HG02885 (cell line): ENCODE measurements around the gene RXRG.

Source experiments
- ATAC-seq: cut with Tn5 transposase; IDR thresholded peaks from one replicate; pipeline ENCODE4 v1.9.1; 2021; ENCODE audit warnings: mild to moderate bottlenecking; ENCODE audit not compliant: unreplicated experiment, poor library complexity

RXRG gene

DNA sequence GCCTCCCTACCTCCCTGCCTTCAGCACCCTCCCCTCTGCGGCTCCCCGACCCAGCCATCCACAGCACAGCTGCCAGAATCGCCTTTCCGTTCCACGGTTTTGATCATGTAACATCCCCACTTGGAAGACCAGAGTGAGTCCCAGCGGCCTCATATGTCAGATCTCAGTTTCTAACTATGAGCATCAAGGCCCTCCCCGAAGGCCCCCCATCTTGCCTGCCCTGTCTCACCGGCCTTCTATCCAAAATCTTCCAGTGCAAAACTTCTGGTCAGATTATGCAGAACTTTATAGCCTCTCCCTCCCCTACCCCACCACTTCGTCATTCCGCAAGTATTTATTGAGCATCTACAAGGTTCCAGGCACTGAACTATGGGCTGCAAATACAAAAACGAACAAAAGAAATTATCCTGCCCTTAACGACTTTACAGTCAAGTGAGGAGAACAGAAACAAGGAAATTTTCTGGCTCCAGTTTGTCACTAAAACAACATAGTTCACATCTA is 68.1 kb downstream of the RXRG start:
- ATAC-seq: no peak

- ATAC-seq: no peak
Observed at GRCh38 chr1:165376041-165376810, 68.7 kb downstream of the RXRG start.

DNA sequence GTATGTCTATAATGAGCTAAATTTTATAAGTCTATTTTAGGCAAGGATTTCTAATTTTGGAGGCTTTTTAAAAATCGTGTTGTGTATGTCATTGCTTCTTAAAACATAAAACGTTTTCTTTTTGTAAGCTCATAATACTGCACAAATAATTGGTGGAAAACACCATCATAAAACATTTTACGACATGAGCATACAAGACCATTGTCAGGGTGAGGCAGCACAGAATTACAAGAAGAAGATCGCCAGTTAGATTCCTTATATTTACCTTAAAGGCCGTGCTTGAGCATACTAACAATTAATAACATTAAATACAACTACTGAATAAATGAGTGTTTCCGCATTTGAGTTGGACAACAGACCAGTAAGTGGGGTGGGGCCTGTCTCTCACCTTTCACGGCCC is 69.3 kb downstream of the RXRG start:
- ATAC-seq: no peak

DNA sequence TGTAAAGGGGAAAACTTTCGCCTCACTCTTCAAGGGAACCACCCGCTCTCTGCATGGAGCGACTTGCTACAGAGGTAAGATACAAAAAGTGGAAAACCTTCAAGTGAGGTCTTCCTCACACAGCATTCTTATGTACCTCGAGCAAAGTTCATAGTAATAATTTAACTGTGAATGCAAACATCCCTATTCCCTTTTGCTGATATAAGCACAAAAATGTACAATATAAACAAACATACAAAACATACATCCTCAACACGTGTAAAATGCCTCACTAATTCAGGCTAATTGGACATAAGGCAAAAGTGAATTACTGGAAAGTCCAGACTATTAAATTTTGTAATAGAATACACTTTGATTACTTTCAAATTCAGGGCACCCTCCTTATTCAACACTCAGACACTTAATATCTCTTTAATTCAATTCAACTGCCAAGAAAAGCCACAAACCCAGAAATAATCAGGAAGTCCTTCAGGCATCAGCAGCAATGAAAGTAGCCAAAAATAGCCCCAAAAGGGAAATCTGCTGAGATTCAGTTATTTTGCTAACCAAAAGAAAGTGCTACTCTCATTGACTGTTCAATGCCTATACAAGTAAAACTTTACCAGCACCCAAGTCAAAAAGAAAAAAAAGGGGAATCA is 73.2 kb downstream of the RXRG start:
- ATAC-seq: no peak

GRCh38 chr1:165369255-165369848 is 75.6 kb downstream of the RXRG start:
- ATAC-seq: peak; percentile 75

- ATAC-seq: peak; percentile 81
Observed at GRCh38 chr1:165367375-165367993, 77.4 kb downstream of the RXRG start.

- no peak for ATAC-seq
Observed at GRCh38 chr1:165365341-165365740, 79.6 kb downstream of the RXRG start.

DNA sequence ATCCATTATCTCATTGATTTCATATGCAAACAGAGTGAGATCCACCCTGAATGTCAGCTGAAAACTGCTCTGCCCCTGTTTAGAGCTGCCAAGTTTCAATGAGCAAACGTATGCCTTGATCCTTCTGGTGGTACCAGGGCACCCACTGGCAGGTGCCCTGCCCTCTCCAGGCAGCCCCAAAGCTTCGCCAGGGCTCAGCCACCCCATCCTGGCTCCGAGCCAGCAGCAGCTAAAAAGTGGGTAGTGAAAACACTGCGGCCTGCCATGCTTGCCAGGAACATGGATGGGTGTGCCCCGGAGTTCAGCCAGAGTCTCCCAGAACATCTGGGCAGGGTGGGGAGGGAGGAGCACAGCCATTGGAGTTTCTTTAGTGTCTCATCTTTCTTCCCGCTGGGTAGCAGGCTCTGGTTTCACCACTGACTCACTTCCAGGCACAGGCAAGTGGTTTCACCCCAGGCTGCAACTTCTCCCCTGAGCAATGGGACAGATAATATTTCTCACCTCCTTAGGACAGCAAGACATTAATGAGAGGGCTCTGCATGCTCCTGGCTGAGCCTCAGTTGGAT is 80.3 kb downstream of the RXRG start:
- no peak for ATAC-seq

GRCh38 chr1:165356876-165357275 is 88.0 kb downstream of the RXRG start:
- no peak for ATAC-seq

DNA sequence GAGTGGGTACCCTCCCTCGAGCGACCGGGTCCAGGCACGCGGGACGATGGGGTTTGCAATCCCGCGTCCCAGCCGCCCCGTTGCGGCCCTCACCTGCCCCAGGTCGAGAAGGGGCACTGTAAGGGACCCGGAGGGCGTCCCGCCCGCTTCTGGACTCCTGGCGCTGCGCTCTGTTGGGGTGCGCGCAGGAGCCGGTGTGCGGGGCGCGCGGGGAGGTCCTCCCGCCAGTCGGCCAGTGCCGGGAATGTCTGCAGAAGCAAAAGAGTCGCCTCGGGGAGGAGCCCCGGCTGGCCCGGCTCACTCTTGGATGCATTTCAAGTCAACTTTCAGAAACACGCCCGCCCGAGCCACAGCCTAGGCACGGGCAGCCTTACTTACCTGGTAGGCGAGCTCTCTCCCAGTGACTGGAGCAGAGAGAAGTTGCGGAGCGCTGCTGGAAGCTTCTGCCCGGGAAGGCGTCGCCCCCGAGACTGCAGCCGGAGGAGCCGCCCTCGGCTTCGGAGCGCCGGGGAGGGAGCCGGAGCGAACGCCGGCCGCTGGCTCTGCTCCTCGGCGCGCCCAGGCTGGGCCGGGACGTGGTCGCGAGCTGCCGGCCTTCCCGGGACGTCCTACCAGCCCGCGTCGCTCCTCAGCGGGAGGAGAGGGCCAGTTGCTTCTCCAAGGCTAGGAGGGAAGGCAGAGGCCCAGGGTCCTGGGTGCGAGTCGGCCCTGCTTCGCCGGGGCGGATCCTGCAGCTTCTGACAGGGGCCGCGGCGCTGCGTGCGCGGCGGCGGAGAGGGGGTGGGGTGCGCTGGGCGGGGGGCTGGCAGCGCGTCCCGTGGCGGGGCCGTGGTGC is 88.7 kb downstream of the RXRG start, which contains the start of gene LMX1A:
Gene LMX1A, minus strand, starts transcription at position 739 of the 835 bp plus-strand sequence. CDS start 1,156 bp downstream, outside the sequence.
- no peak for ATAC-seq

DNA sequence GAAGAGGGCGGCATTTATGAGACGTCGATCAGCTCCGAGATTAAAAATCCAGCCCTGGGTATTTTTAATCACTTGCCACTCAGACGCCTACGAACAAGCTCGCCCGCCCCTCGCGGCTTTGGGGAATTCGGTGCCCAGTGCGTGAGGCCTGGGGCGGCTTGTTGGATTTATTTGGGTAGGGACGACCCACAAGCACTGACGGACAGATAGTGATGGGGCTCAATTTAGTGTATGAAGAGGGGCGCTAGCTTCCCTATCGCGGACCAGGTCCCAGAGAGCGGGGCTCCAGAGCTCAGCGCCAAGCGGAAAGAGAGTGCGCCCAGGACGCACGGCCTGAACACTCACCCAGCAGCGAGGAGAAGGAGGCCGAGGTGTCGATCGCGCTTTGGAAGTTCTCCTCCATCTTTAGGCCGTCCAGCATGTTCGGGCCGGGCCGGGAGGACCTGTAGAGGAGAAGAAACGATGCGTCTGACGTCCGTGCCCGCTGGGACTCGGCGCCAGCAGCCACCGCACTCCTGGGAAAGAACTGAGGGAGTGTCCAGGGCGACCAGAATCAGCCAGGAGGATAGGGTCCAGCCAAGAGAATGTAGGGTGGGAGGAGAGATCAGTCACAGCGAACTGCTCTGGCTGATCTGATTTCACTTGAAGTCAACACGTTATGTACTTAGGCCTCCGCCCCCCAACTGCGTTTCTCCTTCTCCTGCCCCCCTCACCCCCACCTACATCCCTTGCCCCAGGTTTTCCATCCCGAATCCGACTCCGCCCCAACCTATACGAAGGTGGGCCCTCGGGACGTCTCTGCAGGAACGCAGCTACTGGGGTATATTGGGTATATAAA is 89.6 kb downstream of the RXRG start:
- ATAC-seq: no peak

- ATAC-seq: no peak
Observed at GRCh38 chr1:165354739-165355138, 90.2 kb downstream of the RXRG start.

- ATAC-seq: no peak
Observed at GRCh38 chr1:165353731-165354671, 90.9 kb downstream of the RXRG start.

GRCh38 chr1:165352442-165353293 is 92.3 kb downstream of the RXRG start:
- ATAC-seq: no peak

DNA sequence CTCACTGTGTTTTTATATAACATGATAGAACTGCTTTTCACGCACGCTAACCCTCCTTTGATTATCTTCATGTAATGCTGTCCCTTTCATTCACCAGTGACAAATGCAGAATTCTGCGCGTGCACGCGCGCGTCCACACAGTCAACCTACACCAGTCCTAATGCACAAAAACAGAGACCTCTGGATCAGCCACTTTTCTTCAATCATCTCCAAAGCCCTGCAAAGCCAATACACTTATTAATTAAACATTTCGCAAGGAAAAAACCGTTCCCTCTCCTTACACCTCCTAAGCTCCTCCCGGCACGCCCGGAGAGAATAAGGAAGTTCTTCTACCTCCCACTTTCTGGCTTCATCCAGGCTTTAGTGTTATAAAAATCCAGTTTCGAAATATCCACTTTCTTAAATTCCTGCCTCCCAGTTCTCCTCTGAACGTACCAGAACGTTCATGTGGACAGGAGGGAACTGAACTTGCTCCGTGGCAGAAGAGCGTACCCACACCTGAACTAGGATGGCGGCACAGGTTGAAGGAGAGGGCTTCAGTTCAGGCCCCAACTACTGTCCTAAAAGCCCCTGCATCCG is 93.0 kb downstream of the RXRG start:
- ATAC-seq: no peak
